Smooth muscle cell (in vitro differentiated cells): ENCODE results near the gene TTC22. TPM values are rescaled to one million over a fixed set of nuclear protein-coding genes. Genes with fewer than 3 reads are reported as not detected.

Source experiments
- DNase-seq: peaks from one replicate; lab custom pipeline; 2025; ENCODE audit not compliant: unreplicated experiment; lab: John Stamatoyannopoulos, UW
- H2AFZ ChIP-seq: fragments of 200-600 bp; sonication (generic); 2 replicates; pipeline ENCODE4 v1.6.0; 2016; ENCODE audit warnings: antibody characterized with exemption, low read depth, mild to moderate bottlenecking
- H3F3A ChIP-seq: fragments of 200-600 bp; sonication (generic); 2 replicates; pipeline ENCODE4 v1.6.0; 2017; ENCODE audit warnings: antibody characterized with exemption, low read depth
- H3K27ac ChIP-seq: fragments of 200-600 bp; sonication (generic); 2 replicates; pipeline ENCODE4 v1.5.1; 2016; ENCODE audit warnings: low read depth, mild to moderate bottlenecking
- H3K27me3 ChIP-seq: fragments of 200-600 bp; sonication (generic); 2 replicates; pipeline ENCODE4 v1.6.1; 2016; ENCODE audit warnings: low read depth, mild to moderate bottlenecking
- H3K36me3 ChIP-seq: fragments of 200-600 bp; sonication (generic); 2 replicates; pipeline ENCODE4 v1.5.1; 2016; ENCODE audit warnings: low read depth
- H3K4me1 ChIP-seq: fragments of 200-600 bp; sonication (generic); 2 replicates; pipeline ENCODE4 v1.5.1; 2016; ENCODE audit warnings: low read depth
- H3K4me2 ChIP-seq: fragments of 200-600 bp; sonication (generic); 2 replicates; pipeline ENCODE4 v1.6.0; 2016; ENCODE audit warnings: mild to moderate bottlenecking
- H3K4me3 ChIP-seq: fragments of 200-600 bp; sonication (generic); 2 replicates; pipeline ENCODE4 v1.5.1; 2016; ENCODE audit warnings: mild to moderate bottlenecking
- H3K79me2 ChIP-seq: fragments of 200-600 bp; sonication (generic); 2 replicates; pipeline ENCODE4 v1.6.0; 2016; ENCODE audit warnings: low read depth, mild to moderate bottlenecking
- H3K9ac ChIP-seq: fragments of 200-600 bp; sonication (generic); 2 replicates; pipeline ENCODE4 v1.6.0; 2016; ENCODE audit warnings: low read depth
- H3K9me3 ChIP-seq: fragments of 200-600 bp; sonication (generic); replicated peaks from 2 replicates; pipeline ENCODE4 v1.5.1; 2016; ENCODE audit warnings: low read depth
- H4K20me1 ChIP-seq: fragments of 200-600 bp; sonication (generic); 2 replicates; pipeline ENCODE4 v1.6.0; 2016; ENCODE audit warnings: low read depth
- WGBS: methylation state at CpG from one replicate; pipeline ENCODE4 v1.1.7; 2016; ENCODE audit warnings: low lambda C conversion rate; 5-methylcytosine and 5-hydroxymethylcytosine counted together
- polyA plus RNA-seq: library from polyadenylated mRNA; unstranded; fragments of >200 nt; fragmentation: Nextera tagmentation; extraction: Ambion mirVana; gene quantifications from 2 replicates; pipeline ENCODE4 v1.2.1, GENCODE V29; 2016
- total RNA-seq: library from RNA; depleted of rRNA; stranded (reverse); fragments of >200 nt; gene quantifications from 2 replicates; pipeline ENCODE4 v1.2.3, GENCODE V29; 2014
- TF ChIP-seq, protein P1 (sequence below): fragments of 200-600 bp; sonication (generic); IDR thresholded peaks from 2 replicates; pipeline ENCODE4 v1.5.1; 2017; ENCODE audit warnings: borderline replicate concordance, mild to moderate bottlenecking, antibody characterized with exemption; ENCODE audit not compliant: insufficient read depth, poor library complexity, severe bottlenecking

Gene TTC22
- total and polyA plus RNA-seq, 2 experiments from 2014 or later, result 0.50 to 1.3 TPM

- 93% methylated on average over 35 of the region's 35 CpGs for WGBS
- Histone ChIP-seq H3K4me1 (no peaks in the 10 kb centered on the region), H3K4me2 (no peak overlapping the region), H2AFZ (no peak overlapping the region), H3K79me2 (no peaks in the 10 kb centered on the region), H3K27ac (no peak overlapping the region), H4K20me1 (no peaks in the 10 kb centered on the region), H3K9ac (no peak overlapping the region), H3F3A (no peaks in the 10 kb centered on the region), H3K36me3 (no peaks in the 10 kb centered on the region), H3K4me3 (no peak overlapping the region), H3K27me3 (peaks cover 13% of the 10 kb centered on the region), H3K9me3 (no peaks in the 10 kb centered on the region)
- DNase-seq, result no peak
- TF ChIP-seq, protein P1, sequence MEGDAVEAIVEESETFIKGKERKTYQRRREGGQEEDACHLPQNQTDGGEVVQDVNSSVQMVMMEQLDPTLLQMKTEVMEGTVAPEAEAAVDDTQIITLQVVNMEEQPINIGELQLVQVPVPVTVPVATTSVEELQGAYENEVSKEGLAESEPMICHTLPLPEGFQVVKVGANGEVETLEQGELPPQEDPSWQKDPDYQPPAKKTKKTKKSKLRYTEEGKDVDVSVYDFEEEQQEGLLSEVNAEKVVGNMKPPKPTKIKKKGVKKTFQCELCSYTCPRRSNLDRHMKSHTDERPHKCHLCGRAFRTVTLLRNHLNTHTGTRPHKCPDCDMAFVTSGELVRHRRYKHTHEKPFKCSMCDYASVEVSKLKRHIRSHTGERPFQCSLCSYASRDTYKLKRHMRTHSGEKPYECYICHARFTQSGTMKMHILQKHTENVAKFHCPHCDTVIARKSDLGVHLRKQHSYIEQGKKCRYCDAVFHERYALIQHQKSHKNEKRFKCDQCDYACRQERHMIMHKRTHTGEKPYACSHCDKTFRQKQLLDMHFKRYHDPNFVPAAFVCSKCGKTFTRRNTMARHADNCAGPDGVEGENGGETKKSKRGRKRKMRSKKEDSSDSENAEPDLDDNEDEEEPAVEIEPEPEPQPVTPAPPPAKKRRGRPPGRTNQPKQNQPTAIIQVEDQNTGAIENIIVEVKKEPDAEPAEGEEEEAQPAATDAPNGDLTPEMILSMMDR, result no peak
Observed at GRCh38 chr1:54805981-54806381, 4.9 kb upstream of the TTC22 start.

- no peaks in the 10 kb centered on the region for H3K36me3 ChIP-seq
- H3K27ac ChIP-seq, result no peak overlapping the region
- TF ChIP-seq, protein P1, result no peak
- no peaks in the 10 kb centered on the region for H3K9me3 ChIP-seq
- no peak for DNase-seq
- peaks cover 18% of the 10 kb centered on the region for H3K27me3 ChIP-seq
- no peak overlapping the region for H3K4me3 ChIP-seq
- WGBS, result 85% methylated on average over 3 of the region's 3 CpGs
- no peak overlapping the region for H3K9ac ChIP-seq
- no peaks in the 10 kb centered on the region for H3F3A ChIP-seq
- H2AFZ ChIP-seq, result no peak overlapping the region
- H3K79me2 ChIP-seq, result no peaks in the 10 kb centered on the region
- H3K4me1 ChIP-seq, result no peaks in the 10 kb centered on the region
- no peak overlapping the region for H3K4me2 ChIP-seq
- no peaks in the 10 kb centered on the region for H4K20me1 ChIP-seq
Observed at GRCh38 chr1:54805466-54805865, 4.3 kb upstream of the TTC22 start.

DNA sequence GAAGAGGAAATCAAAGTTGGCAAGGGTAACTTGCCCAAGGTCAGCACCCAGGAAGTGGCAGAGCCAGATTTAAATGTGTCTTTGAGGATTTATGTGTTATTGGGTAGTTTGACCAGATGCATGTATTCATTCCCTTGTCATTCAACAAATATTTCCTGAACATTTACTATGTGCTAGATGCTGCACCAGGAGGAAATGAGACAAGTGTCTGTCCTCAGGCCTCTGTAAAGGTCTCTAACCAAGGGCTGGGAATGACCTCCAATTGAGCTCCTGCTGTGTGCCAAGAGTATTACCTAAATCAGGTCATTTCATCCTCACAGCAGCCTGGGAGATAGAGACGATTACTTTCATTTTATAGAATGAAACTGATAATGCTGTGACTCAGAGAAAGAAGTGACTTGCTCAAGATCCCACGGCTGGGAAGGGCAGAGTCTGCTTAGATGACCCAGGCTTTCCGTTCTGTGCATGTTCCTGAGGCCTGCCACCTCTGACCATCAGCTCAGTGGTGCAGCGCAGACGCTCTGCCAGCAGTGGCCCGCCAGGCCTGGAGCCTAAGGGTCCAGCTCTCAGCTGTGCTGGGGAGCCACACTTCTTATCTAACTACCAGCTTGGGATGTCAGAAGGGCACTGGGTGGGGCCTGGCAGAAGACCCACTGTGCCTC, 3.5 kb upstream of the TTC22 start:
- Histone ChIP-seq H3K9ac (no peak overlapping the region), H3K9me3 (no peaks in the 10 kb centered on the region), H3K27ac (no peak overlapping the region), H3K4me1 (no peaks in the 10 kb centered on the region), H3K79me2 (no peaks in the 10 kb centered on the region), H3K4me3 (no peak overlapping the region), H4K20me1 (no peaks in the 10 kb centered on the region), H3F3A (no peaks in the 10 kb centered on the region), H3K4me2 (no peak overlapping the region), H3K36me3 (no peaks in the 10 kb centered on the region), H3K27me3 (peaks cover 25% of the 10 kb centered on the region), H2AFZ (no peak overlapping the region)
- TF ChIP-seq, protein P1, result no peak
- no peak for DNase-seq
- WGBS, result 86% methylated on average over 6 of the region's 6 CpGs

- Histone ChIP-seq H3K79me2 (no peaks in the 10 kb centered on the region), H3K27ac (no peak overlapping the region), H3K4me1 (no peaks in the 10 kb centered on the region), H3K9me3 (no peaks in the 10 kb centered on the region), H3K36me3 (no peaks in the 10 kb centered on the region), H3F3A (no peaks in the 10 kb centered on the region), H4K20me1 (no peaks in the 10 kb centered on the region), H3K4me2 (no peak overlapping the region), H3K9ac (no peak overlapping the region), H3K27me3 (peaks cover 31% of the 10 kb centered on the region), H3K4me3 (no peak overlapping the region), H2AFZ (no peak overlapping the region)
- TF ChIP-seq, protein P1, result no peak
- WGBS, result 69% methylated on average over 4 of the region's 4 CpGs
- no peak for DNase-seq
Observed at GRCh38 chr1:54803761-54804470, 2.8 kb upstream of the TTC22 start.
